Ovary (tissue), 9 donors: ENCODE results near the gene CEP350. TPM values are rescaled to one million over a fixed set of nuclear protein-coding genes. Genes with fewer than 3 reads are reported as not detected.
A peak's percentile ranks its signal among the peaks of the same experiment; 100 is the strongest.

Experiments used
- DNase-seq, 5 donors: peaks; one replicate each; pipeline ENCODE4 v3.0.0-alpha.2; 2019 to 2020
- H3K27ac ChIP-seq, 2 donors: fragments of 200-600 bp; one replicate each; pipeline versions ENCODE4 v1.5.1 to v1.8.0; 2019 to 2022
- H3K27me3 ChIP-seq: fragments of 200-600 bp; one replicate; pipeline ENCODE4 v1.8.0; 2022
- H3K36me3 ChIP-seq: fragments of 200-600 bp; sonication (generic); one replicate; pipeline ENCODE4 v1.5.1; 2019
- H3K4me1 ChIP-seq: one replicate; pipeline ENCODE4 v1.8.1; 2013; ENCODE audit warnings: mild to moderate bottlenecking, moderate library complexity; ENCODE audit not compliant: insufficient read depth
- H3K4me3 ChIP-seq: fragments of 200-600 bp; sonication (generic); one replicate; pipeline ENCODE4 v1.5.1; 2017
- H3K9me3 ChIP-seq, 2 donors: fragments of 200-600 bp in 1 of 2; sonication (generic) in 1 of 2; one replicate each; pipeline versions ENCODE4 v1.5.1 to v1.8.1; 2013 to 2019; ENCODE audit warnings: mild to moderate bottlenecking in 1 of 2, moderate library complexity in 1 of 2
- EP300 ChIP-seq: sonication (generic); formaldehyde crosslinking; IDR thresholded peaks from one replicate; pipeline ENCODE4 v1.6.1; 2017; ENCODE audit warnings: antibody characterized with exemption
- POLR2A ChIP-seq: fragments of 450-650 bp; IDR thresholded peaks from one replicate; pipeline ENCODE4 v1.6.1; 2017; ENCODE audit warnings: antibody characterized with exemption, mild to moderate bottlenecking, moderate library complexity
- WGBS, 3 donors: extraction: QIAGEN DNeasy Blood & Tissue Kit in 1 of 3; methylation state at CpG; one replicate each; pipeline versions ENCODE4 v1.1.5 to v1.1.7; 2013 to 2017; 5-methylcytosine and 5-hydroxymethylcytosine counted together
- intact Hi-C, 4 donors: fragments of 100-400 bp; cut with DNase I; formaldehyde crosslinking; loops; one replicate each; pipeline versions ENCODE4 v1.11.0 to v1.15.1; 2022 to 2023
- polyA plus RNA-seq, 2 donors: library from polyadenylated mRNA; stranded (reverse); fragments of 200-250 nt in 1 of 2; fragments of 350-450 nt in 1 of 2; fragmentation: Illumina TruSeq in 1 of 2; extraction: RNeasy Lipid Tissue Mini Kit (QIAGEN cat#74804) in 1 of 2; gene quantifications; one replicate each; pipeline ENCODE4 v1.2.3, GENCODE V29; 2013 to 2014
- total RNA-seq, 7 donors: library from RNA; depleted of rRNA in 2 of 7; stranded (reverse); fragments of >200 nt in 2 of 7; fragmentation: NEBNext Ultra II Directional in 3 of 7; extraction: Animal tissue kit (Norgen Biotek cat#: 25700) in 3 of 7; gene quantifications; one replicate each; pipeline versions ENCODE4 v1.1.0 to v1.2.4, GENCODE V29; 2016 to 2023
- TF ChIP-seq, protein P1 (sequence below), 3 donors: fragments of 450-650 bp in 2 of 3; fragments of 200-600 bp in 1 of 3; IDR thresholded peaks; one replicate each; pipeline versions ENCODE4 v1.5.1 to v1.8.0; 2016 to 2022; ENCODE audit warnings: antibody characterized with exemption in 3 of 3, mild to moderate bottlenecking in 1 of 3
- donor health status: DM: no; HTN: no; CAD: no; lungs with moderate emphysema.
- donor health status: DM: no; HTN: no; CAD: no.
- donor health status: Bipolar disorder and iron deficiency.
- donor health status: DM: yes; HTN: yes; CAD: no.
- donor health status: DM: no; HTN: no; CAD: no.
- donor health status: DM: yes; HTN: yes; CAD: no.

The CEP350 gene
- total and polyA plus RNA-seq, 9 donors = 7.9 to 69.4 (median 53.1) TPM

DNA sequence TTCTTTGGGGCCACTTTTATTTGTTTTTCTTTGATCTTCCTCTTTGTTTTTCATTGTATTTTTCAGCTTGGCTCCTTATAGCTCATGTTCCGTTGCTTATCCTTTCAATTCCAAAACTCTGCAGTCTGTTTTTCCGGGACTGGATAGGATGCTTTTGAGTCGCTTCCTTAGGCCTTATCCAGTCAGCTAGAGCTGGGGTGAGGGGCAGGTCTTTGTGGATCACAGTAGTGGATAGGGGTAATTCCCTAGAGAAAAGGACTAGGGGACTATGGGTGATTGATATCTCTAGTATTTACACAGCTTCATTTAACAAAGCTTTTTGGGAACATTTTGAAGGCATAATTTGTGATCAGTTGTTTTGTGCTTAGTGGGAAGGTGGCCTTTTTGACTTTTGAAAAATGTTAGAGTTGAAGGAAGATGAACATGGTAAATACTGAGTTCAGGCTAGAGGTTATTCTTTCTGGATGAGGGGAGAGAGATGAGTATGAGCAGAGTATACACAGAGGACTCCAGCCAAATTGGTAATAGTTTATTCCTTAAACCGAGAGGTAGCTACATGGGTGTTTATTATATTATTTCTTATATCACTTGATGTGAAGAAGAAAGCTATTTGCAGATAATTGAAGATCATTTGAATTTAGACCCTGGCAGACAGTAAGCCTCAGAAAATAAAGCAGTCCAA lies 22.5 kb downstream of the CEP350 start:
- 13 to 41% (median 17%) methylated on average over 4 of the region's 4 CpGs for WGBS, 3 donors
- Histone ChIP-seq H3K36me3 (no peaks in the 10 kb centered on the region), H3K9me3 (no peaks in the 10 kb centered on the region), H3K27me3 (no peaks in the 10 kb centered on the region), H3K4me1 (peaks cover 1% of the 10 kb centered on the region), H3K27ac (peak overlapping the region in 1 of 2 donors; percentile 33), H3K4me3 (no peak overlapping the region)
- TF ChIP-seq POLR2A (no peak), EP300 (no peak)
- TF ChIP-seq, protein P1, sequence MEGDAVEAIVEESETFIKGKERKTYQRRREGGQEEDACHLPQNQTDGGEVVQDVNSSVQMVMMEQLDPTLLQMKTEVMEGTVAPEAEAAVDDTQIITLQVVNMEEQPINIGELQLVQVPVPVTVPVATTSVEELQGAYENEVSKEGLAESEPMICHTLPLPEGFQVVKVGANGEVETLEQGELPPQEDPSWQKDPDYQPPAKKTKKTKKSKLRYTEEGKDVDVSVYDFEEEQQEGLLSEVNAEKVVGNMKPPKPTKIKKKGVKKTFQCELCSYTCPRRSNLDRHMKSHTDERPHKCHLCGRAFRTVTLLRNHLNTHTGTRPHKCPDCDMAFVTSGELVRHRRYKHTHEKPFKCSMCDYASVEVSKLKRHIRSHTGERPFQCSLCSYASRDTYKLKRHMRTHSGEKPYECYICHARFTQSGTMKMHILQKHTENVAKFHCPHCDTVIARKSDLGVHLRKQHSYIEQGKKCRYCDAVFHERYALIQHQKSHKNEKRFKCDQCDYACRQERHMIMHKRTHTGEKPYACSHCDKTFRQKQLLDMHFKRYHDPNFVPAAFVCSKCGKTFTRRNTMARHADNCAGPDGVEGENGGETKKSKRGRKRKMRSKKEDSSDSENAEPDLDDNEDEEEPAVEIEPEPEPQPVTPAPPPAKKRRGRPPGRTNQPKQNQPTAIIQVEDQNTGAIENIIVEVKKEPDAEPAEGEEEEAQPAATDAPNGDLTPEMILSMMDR (IDR thresholded peaks at IDR 0.05) = no peak
- intact Hi-C loops = no loop called here
- DNase-seq = no peak

GRCh38 chr1:179978199-179979079 lies 23.8 kb downstream of the CEP350 start:
- H3K9me3 ChIP-seq = no peaks in the 10 kb centered on the region

GRCh38 chr1:179984101-179984500 lies 29.5 kb downstream of the CEP350 start:
- WGBS, 3 donors = 96 to 100% (median 100%) methylated on average over 1 of the region's 1 CpG
- no peak overlapping the region for H3K4me3 ChIP-seq
- no peak for DNase-seq
- H3K27me3 ChIP-seq = no peaks in the 10 kb centered on the region
- H3K4me1 ChIP-seq = no peaks in the 10 kb centered on the region
- intact Hi-C loops = no loop called here
- no peak for TF ChIP-seq EP300
- TF ChIP-seq POLR2A = no peak
- TF ChIP-seq, protein P1 (IDR thresholded peaks at IDR 0.05) = no peak
- no peak overlapping the region for H3K27ac ChIP-seq
- no peaks in the 10 kb centered on the region for H3K9me3 ChIP-seq
- H3K36me3 ChIP-seq = no peaks in the 10 kb centered on the region

More at GRCh38 chr1:179978199-179979079, 23.8 kb downstream of the CEP350 start:
- H3K4me3 ChIP-seq = no peak overlapping the region
- DNase-seq = no peak
- no peak overlapping the region for H3K27ac ChIP-seq
- WGBS, 3 donors = 75 to 81% (median 77%) methylated on average over 5 of the region's 5 CpGs
- no peaks in the 10 kb centered on the region for H3K27me3 ChIP-seq
- intact Hi-C loops = no loop called here
- TF ChIP-seq, protein P1 (IDR thresholded peaks at IDR 0.05) = no peak
- TF ChIP-seq EP300 (no peak), POLR2A (no peak)
- no peaks in the 10 kb centered on the region for H3K36me3 ChIP-seq
- H3K4me1 ChIP-seq = peaks cover 1% of the 10 kb centered on the region

DNA sequence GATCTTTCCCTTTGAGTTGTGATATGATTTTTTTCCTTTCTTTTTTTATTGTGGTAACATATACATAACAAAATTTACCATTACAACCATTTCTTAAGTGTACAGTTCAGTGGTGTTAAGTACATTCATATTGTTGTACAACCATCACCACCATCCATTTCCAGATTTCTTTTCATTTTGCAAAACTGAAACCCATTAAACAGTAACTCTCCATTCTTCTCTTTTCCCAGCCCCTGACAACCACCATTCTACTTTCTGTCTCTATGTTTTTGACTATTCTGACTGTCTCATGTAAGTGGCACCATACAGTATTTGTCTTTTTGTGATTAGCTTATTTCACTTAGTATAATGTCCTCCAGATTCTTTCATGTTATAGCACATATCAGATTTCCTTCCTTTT lies 30.3 kb downstream of the CEP350 start:
- no peaks in the 10 kb centered on the region for H3K27me3 ChIP-seq
- intact Hi-C loops = no loop called here

More for the DNA sequence above, 30.3 kb downstream of the CEP350 start:
- Histone ChIP-seq H3K4me1 (no peaks in the 10 kb centered on the region), H3K27ac (no peak overlapping the region), H3K36me3 (no peaks in the 10 kb centered on the region), H3K4me3 (no peak overlapping the region), H3K9me3 (no peaks in the 10 kb centered on the region)
- TF ChIP-seq EP300 (no peak), POLR2A (no peak)
- TF ChIP-seq, protein P1 (IDR thresholded peaks at IDR 0.05) = no peak
- DNase-seq = no peak
